Activated naive CD8-positive, alpha-beta T cell (primary cell): ENCODE data around the gene CASKIN1.
"Not testable (repeated sequence)": the region's sequence is repeated elsewhere in the genome, so short reads cannot be mapped to it uniquely, and the experiment has no call there.

ENCODE experiments used
- H3K27ac Mint-ChIP-seq: one replicate; pipeline ENCODE4 v1.8.0; 2021; ENCODE audit warnings: mixed read lengths
- H3K27me3 Mint-ChIP-seq: one replicate; pipeline ENCODE4 v1.8.0; 2021; ENCODE audit warnings: mixed read lengths
- H3K36me3 Mint-ChIP-seq: one replicate; pipeline ENCODE4 v1.8.0; 2021; ENCODE audit warnings: mixed read lengths
- H3K4me1 Mint-ChIP-seq: one replicate; pipeline ENCODE4 v1.8.0; 2021; ENCODE audit warnings: low read depth, mixed read lengths
- H3K4me3 Mint-ChIP-seq: one replicate; pipeline ENCODE4 v1.8.0; 2021; ENCODE audit warnings: mild to moderate bottlenecking, mixed read lengths
- H3K9me3 Mint-ChIP-seq: one replicate; pipeline ENCODE4 v1.8.0; 2021; ENCODE audit warnings: low read depth, mixed read lengths

The CASKIN1 gene

DNA sequence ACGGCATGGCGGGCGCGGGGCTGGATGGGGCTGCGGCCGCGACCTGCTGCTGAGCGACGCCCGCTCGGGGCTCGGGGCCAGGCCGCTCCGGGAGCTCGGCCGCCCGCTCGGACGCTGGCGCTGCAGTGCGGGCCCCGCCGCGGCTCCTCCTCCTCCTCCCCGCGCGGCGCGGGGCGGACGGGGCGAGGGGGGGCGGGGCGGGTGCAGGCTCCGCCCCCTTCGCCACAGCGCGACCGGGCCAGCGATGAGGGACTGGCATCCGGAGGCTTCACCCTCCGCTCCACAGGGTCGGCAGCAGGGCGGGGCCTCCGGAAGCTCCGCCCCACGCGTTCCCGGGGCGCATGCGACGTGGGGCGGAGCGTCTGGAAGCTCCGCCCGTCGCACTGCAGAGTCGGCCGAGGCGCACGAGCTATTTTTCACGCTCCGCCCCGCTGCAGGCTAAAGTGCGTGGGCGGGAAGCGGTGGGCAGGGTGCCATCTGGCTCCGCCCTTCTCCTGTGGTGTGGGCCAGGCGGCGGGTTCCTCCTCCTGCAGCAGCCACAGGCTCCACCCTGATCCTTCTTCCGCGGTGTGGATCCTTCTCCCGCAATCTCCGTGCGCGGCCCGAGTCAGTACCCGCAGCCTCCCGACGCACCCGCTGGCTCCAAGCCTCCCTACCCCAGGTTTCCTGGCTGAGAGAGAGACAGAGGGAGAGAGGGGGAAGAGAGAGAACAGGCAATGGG lies 60.5 kb downstream of the CASKIN1 start, which contains the start of gene PKD1:
Gene PKD1 (minus strand): TSS at position 129 of the 721 bp plus-strand sequence. CDS start 209 bp downstream, outside the sequence.
- peak within 1 kb of the TSS; percentile 92 for H3K27ac Mint-ChIP-seq
- peak within 1 kb of the TSS; percentile 91 for H3K4me3 Mint-ChIP-seq
- not testable (repeated sequence) for H3K9me3 Mint-ChIP-seq, H3K27me3 Mint-ChIP-seq, H3K36me3 Mint-ChIP-seq, H3K4me1 Mint-ChIP-seq

DNA sequence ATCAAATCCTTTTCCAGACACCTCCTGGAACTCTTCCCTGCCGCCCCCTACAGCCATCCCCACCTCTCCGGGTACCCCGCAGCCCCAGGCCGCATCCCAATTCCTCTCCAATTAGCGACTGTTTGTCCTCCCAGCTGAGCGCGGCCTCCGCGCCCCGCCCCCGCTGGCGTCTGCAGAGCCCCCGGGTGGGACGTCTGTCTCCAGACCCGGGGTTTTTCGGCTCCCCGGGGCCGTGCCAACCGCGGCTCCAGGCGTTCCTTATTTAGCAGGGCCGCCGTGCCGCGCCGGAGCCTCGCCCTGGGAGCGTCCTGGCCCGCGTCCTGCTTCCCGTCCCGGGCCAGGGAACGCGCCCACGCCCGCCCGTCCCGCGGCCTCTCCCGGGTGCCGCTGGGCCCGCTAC lies 61.3 kb downstream of the CASKIN1 start:
- peak overlapping the region; percentile 81 for H3K4me3 Mint-ChIP-seq
- H3K27me3 Mint-ChIP-seq, H3K36me3 Mint-ChIP-seq, H3K9me3 Mint-ChIP-seq, H3K27ac Mint-ChIP-seq, H3K4me1 Mint-ChIP-seq: not testable (repeated sequence)

DNA sequence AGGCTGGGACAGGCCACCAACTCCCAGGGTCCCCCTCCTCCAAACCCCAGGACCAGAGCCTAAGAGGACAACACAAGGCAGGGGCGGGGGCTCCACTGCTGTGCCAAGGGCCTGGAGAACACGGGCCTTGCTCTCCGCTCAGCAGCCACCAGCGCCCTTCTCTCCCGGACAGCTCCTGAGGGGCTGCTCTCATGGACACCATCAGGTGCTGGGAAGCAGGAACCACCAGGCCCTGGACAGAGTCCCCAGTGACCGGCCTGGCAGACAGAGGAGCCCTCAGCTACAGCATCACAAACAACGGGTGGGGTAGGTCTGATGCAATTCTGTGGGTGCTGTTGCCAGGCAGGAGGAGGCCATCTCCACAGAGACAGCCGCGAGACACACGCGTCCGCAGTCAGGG lies 62.6 kb downstream of the CASKIN1 start:
- H3K4me1 Mint-ChIP-seq, H3K4me3 Mint-ChIP-seq: not testable (repeated sequence)

DNA sequence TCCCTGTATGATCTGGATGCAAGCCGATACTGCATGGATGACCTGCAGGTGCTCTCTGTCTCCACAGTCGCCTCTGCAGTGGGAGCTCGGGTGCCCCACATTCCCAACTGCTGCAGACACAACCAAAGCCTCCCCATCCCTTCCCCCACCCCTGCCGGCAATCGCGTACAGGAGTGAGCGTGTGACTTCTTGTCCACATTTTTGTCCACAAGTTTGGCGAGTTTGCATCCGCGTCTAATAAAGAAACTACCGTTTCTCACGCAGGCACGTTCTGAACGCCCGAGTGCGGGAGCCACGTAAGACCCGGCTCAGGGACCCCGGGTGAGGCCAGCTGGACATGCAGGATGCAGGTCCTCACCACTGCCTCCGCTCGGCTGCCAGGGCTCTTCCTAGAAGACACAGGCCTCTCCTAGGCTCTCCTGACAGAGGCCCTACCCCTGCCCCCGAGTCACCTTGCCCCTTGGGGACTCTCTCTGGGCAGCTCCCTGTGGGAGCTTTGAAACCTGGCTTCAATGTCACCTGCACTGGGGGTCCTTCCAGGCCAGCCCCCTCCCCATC lies 66.4 kb downstream of the CASKIN1 start:
- not testable (repeated sequence) for H3K9me3 Mint-ChIP-seq, H3K27me3 Mint-ChIP-seq, H3K27ac Mint-ChIP-seq, H3K36me3 Mint-ChIP-seq, H3K4me3 Mint-ChIP-seq
- H3K4me1 Mint-ChIP-seq, result peaks cover 12% of the 10 kb centered on the region

More for the DNA sequence above, 62.6 kb downstream of the CASKIN1 start:
- not testable (repeated sequence) for H3K27ac Mint-ChIP-seq, H3K36me3 Mint-ChIP-seq, H3K9me3 Mint-ChIP-seq, H3K27me3 Mint-ChIP-seq

DNA sequence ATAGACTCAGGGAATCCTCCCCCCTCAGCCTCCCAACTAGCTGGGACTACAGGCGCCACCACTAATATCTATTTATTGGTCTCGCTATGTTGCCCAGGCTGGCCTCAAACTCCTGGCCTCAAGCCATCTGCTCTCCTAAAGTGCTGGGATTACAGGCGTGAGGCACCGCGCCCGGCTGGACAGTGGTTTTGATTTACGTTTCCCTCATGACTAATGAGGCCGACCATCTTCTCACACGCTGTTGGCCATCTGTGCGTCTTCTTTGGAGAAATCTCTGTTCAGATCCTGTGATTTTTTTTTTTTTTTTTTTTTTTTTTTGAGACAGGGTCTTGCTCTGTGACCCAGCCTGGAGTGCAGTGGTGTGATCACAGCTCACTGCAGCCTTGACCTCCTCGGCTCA lies 67.2 kb downstream of the CASKIN1 start:
- peaks cover 12% of the 10 kb centered on the region for H3K4me1 Mint-ChIP-seq
- not testable (repeated sequence) for H3K27ac Mint-ChIP-seq, H3K27me3 Mint-ChIP-seq, H3K36me3 Mint-ChIP-seq, H3K9me3 Mint-ChIP-seq, H3K4me3 Mint-ChIP-seq

DNA sequence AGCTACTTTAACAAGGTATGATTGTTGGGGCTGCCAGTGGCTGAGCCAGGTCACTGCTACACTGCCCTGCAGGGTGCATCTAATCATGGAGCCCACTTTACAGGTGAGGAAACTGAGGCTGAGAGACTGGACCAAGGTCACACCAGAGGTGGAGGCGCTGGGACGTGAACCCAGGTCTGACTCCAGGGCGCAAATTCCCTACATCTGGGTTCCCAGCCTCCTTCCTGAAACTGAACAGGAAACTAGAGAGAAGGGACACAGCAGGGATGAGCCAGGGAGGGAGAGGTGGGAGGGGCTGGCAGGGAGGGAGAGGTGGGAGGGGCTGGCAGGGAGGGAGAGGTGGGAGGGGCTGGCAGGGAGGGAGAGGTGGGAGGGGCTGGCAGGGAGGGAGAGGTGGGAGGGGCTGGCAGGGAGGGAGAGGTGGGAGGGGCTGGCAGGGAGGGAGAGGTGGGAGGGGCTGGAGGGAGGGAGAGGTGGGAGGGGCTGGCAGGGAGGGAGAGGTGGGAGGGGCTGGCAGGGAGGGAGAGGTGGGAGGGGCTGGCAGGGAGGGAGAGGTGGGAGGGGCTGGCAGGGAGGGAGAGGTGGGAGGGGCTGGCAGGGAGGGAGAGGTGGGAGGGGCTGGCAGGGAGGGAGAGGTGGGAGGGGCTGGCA lies 68.7 kb downstream of the CASKIN1 start:
- peaks cover 12% of the 10 kb centered on the region for H3K4me1 Mint-ChIP-seq
- H3K9me3 Mint-ChIP-seq, H3K4me3 Mint-ChIP-seq, H3K27me3 Mint-ChIP-seq, H3K27ac Mint-ChIP-seq, H3K36me3 Mint-ChIP-seq: not testable (repeated sequence)
